OCI-LY1 (cell line): Measurements from ENCODE around the gene ZNF775.

ENCODE experiments used
- H2AFZ ChIP-seq: fragments of 200-600 bp; sonication (generic), shearing (Covaris generic); 2 replicates; pipeline ENCODE4 v1.6.0; 2014; ENCODE audit warnings: antibody characterized with exemption, mild to moderate bottlenecking, low read length
- H3F3A ChIP-seq: fragments of 200-600 bp; sonication (generic), shearing (Covaris generic); 2 replicates; pipeline ENCODE4 v1.6.0; 2014; ENCODE audit warnings: mild to moderate bottlenecking, antibody characterized with exemption, low read length, moderate library complexity; ENCODE audit not compliant: insufficient read depth
- H3K27ac ChIP-seq: fragments of 200-600 bp; sonication (generic); 2 replicates; pipeline ENCODE4 v1.5.1; 2014; ENCODE audit warnings: low read length, mixed run types, mild to moderate bottlenecking, low read depth; ENCODE audit not compliant: poor library complexity, severe bottlenecking
- H3K27me3 ChIP-seq: fragments of 200-600 bp; sonication (generic); 2 replicates; pipeline ENCODE4 v1.6.0; 2014; ENCODE audit warnings: antibody characterized with exemption, mild to moderate bottlenecking, low read length, moderate library complexity; ENCODE audit not compliant: insufficient read depth
- H3K36me3 ChIP-seq: fragments of 200-600 bp; sonication (generic); 2 replicates; pipeline ENCODE4 v1.6.1; 2014; ENCODE audit warnings: mild to moderate bottlenecking, antibody characterized with exemption, low read length, moderate library complexity, mixed read lengths; ENCODE audit not compliant: insufficient read depth
- H3K4me1 ChIP-seq: fragments of 200-600 bp; sonication (generic); 2 replicates; pipeline ENCODE4 v1.5.1; 2014; ENCODE audit warnings: mild to moderate bottlenecking, low read length, moderate library complexity; ENCODE audit not compliant: insufficient read depth, severe bottlenecking
- H3K4me2 ChIP-seq: fragments of 200-600 bp; sonication (generic), shearing (Covaris generic); 2 replicates; pipeline ENCODE4 v1.6.1; 2014; ENCODE audit warnings: low read length
- H3K4me3 ChIP-seq: fragments of 200-600 bp; sonication (generic); 2 replicates; pipeline ENCODE4 v1.5.1; 2014; ENCODE audit warnings: low read length, low read depth, mild to moderate bottlenecking, mixed read lengths; ENCODE audit not compliant: poor library complexity, severe bottlenecking
- H3K79me2 ChIP-seq: fragments of 200-600 bp; shearing (Covaris generic); 2 replicates; pipeline ENCODE4 v1.6.1; 2016; ENCODE audit warnings: mixed run types, low read length, mixed read lengths; ENCODE audit not compliant: insufficient read depth
- H3K9ac ChIP-seq: fragments of 200-600 bp; sonication (generic), shearing (Covaris generic); 2 replicates; pipeline ENCODE4 v1.6.1; 2014; ENCODE audit warnings: mild to moderate bottlenecking, low read length, mixed read lengths
- H3K9me2 ChIP-seq: fragments of 200-600 bp; sonication (generic), shearing (Covaris generic); 2 replicates; pipeline ENCODE4 v1.6.1; 2014; ENCODE audit warnings: low read depth, mild to moderate bottlenecking, low read length, mixed read lengths
- H3K9me3 ChIP-seq: fragments of 200-600 bp; shearing (Covaris generic); 2 replicates; pipeline ENCODE4 v1.6.1; 2014; ENCODE audit warnings: low read length, mixed read lengths
- H4K20me1 ChIP-seq: fragments of 200-600 bp; sonication (generic), shearing (Covaris generic); 2 replicates; pipeline ENCODE4 v1.6.0; 2016; ENCODE audit warnings: mild to moderate bottlenecking, low read length; ENCODE audit not compliant: insufficient read depth
- CTCF ChIP-seq: fragments of 200-600 bp; sonication (generic), shearing (Covaris generic); IDR thresholded peaks from 2 replicates; pipeline ENCODE4 v1.5.1; 2017; ENCODE audit warnings: mild to moderate bottlenecking, antibody characterized with exemption, low read length, moderate library complexity, mixed read lengths
- EZH2 ChIP-seq: fragments of 200-600 bp; sonication (generic), shearing (Covaris generic); IDR thresholded peaks from 2 replicates; pipeline ENCODE4 v1.8.0; 2017; ENCODE audit warnings: borderline replicate concordance, mixed run types, mild to moderate bottlenecking, antibody characterized with exemption, low read length, moderate library complexity, mixed read lengths

ZNF775 gene

DNA sequence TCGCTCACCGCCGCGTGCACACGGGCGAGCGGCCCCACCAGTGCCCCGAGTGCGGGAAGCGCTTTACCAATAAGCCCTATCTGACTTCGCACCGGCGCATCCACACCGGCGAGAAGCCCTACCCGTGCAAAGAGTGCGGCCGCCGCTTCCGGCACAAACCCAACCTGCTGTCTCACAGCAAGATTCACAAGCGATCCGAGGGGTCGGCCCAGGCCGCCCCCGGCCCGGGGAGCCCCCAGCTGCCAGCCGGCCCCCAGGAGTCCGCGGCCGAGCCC is 7.2 kb upstream of the ZNF775 start:
- H3K9me2 ChIP-seq, result no peaks in the 10 kb centered on the region
- H3K4me3 ChIP-seq, result no peak overlapping the region
- H3K36me3 ChIP-seq, result peaks cover 41% of the 10 kb centered on the region
- no peak for TF ChIP-seq EZH2
- no peak for TF ChIP-seq CTCF
- no peak overlapping the region for H3K4me2 ChIP-seq
- H2AFZ ChIP-seq, result no peak overlapping the region
- H4K20me1 ChIP-seq, result no peaks in the 10 kb centered on the region
- H3F3A ChIP-seq, result no peaks in the 10 kb centered on the region; the same call in 1 of the 2 replicates
- peaks cover 52% of the 10 kb centered on the region for H3K4me1 ChIP-seq
- no peaks in the 10 kb centered on the region for H3K79me2 ChIP-seq
- no peaks in the 10 kb centered on the region for H3K27me3 ChIP-seq
- no peak overlapping the region for H3K27ac ChIP-seq
- H3K9ac ChIP-seq, result no peak overlapping the region
- no peaks in the 10 kb centered on the region for H3K9me3 ChIP-seq

- Histone ChIP-seq H3F3A (no peaks in the 10 kb centered on the region; the same call in 1 of the 2 replicates), H3K27ac (no peak overlapping the region), H2AFZ (no peak overlapping the region), H4K20me1 (no peaks in the 10 kb centered on the region), H3K4me1 (peaks cover 52% of the 10 kb centered on the region), H3K9me3 (no peaks in the 10 kb centered on the region), H3K27me3 (no peaks in the 10 kb centered on the region), H3K9me2 (no peaks in the 10 kb centered on the region), H3K9ac (no peak overlapping the region), H3K36me3 (peaks cover 41% of the 10 kb centered on the region), H3K79me2 (no peaks in the 10 kb centered on the region), H3K4me3 (no peak overlapping the region), H3K4me2 (no peak overlapping the region)
- TF ChIP-seq EZH2 (no peak), CTCF (no peak)
These were observed 6.7 kb upstream of the ZNF775 start for GRCh38 chr7:150372271-150373048.

DNA sequence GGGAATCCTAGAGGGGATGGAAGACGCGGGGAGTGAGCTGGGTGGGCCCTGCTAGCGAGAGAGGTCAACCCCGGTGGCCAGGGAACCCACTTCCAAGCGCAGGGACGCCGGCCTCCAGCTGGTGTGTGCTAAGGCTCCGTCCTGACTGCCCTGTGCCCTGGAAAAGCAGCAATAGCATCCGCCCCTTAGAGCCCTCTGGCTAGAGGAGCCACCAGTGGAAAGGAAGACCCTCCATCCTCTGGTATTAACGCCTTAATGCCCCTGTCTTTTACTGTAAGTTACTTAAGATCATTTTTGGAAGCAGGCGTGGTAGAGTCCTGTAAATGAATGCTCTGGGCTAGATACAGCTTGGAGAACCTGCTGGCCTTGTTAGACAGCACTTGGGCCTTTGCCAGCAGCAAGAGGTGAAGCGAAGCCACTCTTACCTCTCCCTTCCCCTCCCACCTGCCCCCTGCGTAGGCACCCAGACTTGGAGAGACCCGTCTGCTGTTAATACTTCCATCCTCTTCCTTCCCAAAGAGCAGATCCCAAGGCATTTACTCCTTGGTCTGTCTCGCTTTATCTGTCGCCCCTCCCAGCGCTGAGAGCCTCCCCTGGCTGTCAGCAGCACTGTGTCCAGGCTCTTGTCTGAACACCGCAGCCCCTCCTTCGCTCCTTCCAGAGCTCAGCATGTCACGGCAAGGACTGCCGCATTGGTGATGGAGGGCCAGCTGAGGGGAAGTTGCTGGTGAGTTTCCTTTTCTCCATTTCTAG is 5.9 kb upstream of the ZNF775 start:
- Histone ChIP-seq H3K4me3 (no peak overlapping the region), H3K9ac (no peak overlapping the region), H3K9me2 (no peaks in the 10 kb centered on the region), H3K9me3 (no peaks in the 10 kb centered on the region), H3K27ac (no peak overlapping the region), H3K36me3 (peaks cover 41% of the 10 kb centered on the region), H3K27me3 (no peaks in the 10 kb centered on the region), H4K20me1 (no peaks in the 10 kb centered on the region), H3K4me1 (peaks cover 52% of the 10 kb centered on the region), H3F3A (0 out of 2 replicates have a peak, but pooled peaks cover 5% of the 10 kb centered on the region), H3K4me2 (no peak overlapping the region), H3K79me2 (no peaks in the 10 kb centered on the region), H2AFZ (no peak overlapping the region)
- TF ChIP-seq EZH2 (no peak), CTCF (no peak)
